HG03095 (cell line): ENCODE measurements around the gene PEX16.

Source experiments
- ATAC-seq: cut with Tn5 transposase; IDR thresholded peaks from one replicate; pipeline ENCODE4 v1.9.1; 2021; ENCODE audit warnings: moderate library complexity; ENCODE audit not compliant: unreplicated experiment

Gene PEX16

GRCh38 chr11:45931739-45932138, 14.1 kb upstream of the PEX16 start:
- ATAC-seq, result no peak

- no peak for ATAC-seq
Observed at GRCh38 chr11:45930951-45931570, 13.4 kb upstream of the PEX16 start.

- ATAC-seq, result peak; percentile 95
Observed at GRCh38 chr11:45930031-45930794, 12.5 kb upstream of the PEX16 start.

- ATAC-seq, result no peak
Observed at GRCh38 chr11:45929486-45930030, 11.9 kb upstream of the PEX16 start.

- no peak for ATAC-seq
Observed at GRCh38 chr11:45928535-45929215, 11.0 kb upstream of the PEX16 start.

GRCh38 chr11:45927684-45928413, 10.2 kb upstream of the PEX16 start:
- no peak for ATAC-seq

- ATAC-seq, result no peak
Observed at GRCh38 chr11:45927332-45927683, 9.6 kb upstream of the PEX16 start.

GRCh38 chr11:45926536-45927331, 9.1 kb upstream of the PEX16 start:
- ATAC-seq, result no peak

- no peak for ATAC-seq
Observed at GRCh38 chr11:45926001-45926401, 8.3 kb upstream of the PEX16 start.

- no peak for ATAC-seq
Observed at GRCh38 chr11:45925550-45925949, 7.9 kb upstream of the PEX16 start.

GRCh38 chr11:45924927-45925326, 7.2 kb upstream of the PEX16 start:
- no peak for ATAC-seq

GRCh38 chr11:45924036-45924915, 6.6 kb upstream of the PEX16 start:
- no peak for ATAC-seq

- ATAC-seq, result no peak
Observed at GRCh38 chr11:45922425-45923082, 4.9 kb upstream of the PEX16 start, which contains the start of gene LARGE2. Gene LARGE2 (plus strand): TSS chr11:45922656. CDS start chr11:45922883, 227 bp downstream.

- ATAC-seq, result no peak
Observed at GRCh38 chr11:45921561-45922424, 4.1 kb upstream of the PEX16 start.

- no peak for ATAC-seq
Observed at GRCh38 chr11:45920531-45921477, 3.1 kb upstream of the PEX16 start.

- no peak for ATAC-seq
Observed at GRCh38 chr11:45919806-45920530, 2.3 kb upstream of the PEX16 start.
